HG02610 (cell line): ENCODE data around the gene ABHD8.

Experiments used
- ATAC-seq: cut with Tn5 transposase; IDR thresholded peaks from one replicate; pipeline ENCODE4 v1.9.1; 2021; ENCODE audit warnings: mild to moderate bottlenecking, moderate library complexity; ENCODE audit not compliant: unreplicated experiment

The ABHD8 gene

DNA sequence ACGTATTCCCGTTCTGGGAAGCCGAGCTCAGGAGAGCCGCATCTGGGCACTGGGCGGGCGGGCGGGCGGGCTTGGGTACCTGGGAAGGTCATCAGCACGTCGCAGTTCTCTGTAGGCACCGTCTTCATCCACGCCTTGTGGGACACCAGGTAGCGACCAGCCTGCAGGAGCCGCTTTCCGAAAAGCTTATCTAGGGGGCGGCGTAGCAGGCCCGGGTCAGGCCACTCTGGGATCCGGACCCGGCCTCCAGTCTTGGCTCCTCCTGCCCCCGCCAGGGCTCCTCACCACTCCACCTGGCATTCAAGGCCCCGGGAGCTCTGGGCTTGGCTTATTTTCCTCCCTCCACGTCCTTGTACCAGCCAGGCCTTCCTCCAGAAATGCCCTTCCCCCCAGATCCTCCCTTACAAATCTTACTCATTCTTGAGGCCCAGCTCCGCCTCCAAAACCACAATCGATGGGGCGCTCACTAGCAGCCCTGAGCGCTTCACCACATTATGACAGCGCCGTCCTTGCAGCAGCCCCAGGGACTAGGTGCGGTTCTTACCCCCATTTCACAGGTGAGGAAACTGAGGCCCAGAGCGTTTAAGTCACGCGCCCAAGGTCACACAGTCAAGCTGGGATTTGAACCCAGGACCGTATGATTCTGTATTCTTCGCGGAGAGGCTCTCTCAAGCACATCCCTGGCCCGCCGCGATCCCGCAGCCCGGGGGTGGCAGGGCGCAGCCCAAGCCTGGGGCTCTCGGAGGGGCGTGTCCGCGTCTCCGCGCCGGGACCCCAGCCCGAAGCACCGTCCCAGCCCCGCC is 30.6 kb upstream of the ABHD8 start:
- ATAC-seq = no peak

GRCh38 chr19:17332677-17333581 is 29.7 kb upstream of the ABHD8 start:
- ATAC-seq = no peak

GRCh38 chr19:17332360-17332676 is 29.1 kb upstream of the ABHD8 start:
- ATAC-seq = no peak

- no peak for ATAC-seq
Measured at GRCh38 chr19:17331045-17331558, 27.9 kb upstream of the ABHD8 start.

GRCh38 chr19:17330262-17331044 is 27.2 kb upstream of the ABHD8 start:
- no peak for ATAC-seq

DNA sequence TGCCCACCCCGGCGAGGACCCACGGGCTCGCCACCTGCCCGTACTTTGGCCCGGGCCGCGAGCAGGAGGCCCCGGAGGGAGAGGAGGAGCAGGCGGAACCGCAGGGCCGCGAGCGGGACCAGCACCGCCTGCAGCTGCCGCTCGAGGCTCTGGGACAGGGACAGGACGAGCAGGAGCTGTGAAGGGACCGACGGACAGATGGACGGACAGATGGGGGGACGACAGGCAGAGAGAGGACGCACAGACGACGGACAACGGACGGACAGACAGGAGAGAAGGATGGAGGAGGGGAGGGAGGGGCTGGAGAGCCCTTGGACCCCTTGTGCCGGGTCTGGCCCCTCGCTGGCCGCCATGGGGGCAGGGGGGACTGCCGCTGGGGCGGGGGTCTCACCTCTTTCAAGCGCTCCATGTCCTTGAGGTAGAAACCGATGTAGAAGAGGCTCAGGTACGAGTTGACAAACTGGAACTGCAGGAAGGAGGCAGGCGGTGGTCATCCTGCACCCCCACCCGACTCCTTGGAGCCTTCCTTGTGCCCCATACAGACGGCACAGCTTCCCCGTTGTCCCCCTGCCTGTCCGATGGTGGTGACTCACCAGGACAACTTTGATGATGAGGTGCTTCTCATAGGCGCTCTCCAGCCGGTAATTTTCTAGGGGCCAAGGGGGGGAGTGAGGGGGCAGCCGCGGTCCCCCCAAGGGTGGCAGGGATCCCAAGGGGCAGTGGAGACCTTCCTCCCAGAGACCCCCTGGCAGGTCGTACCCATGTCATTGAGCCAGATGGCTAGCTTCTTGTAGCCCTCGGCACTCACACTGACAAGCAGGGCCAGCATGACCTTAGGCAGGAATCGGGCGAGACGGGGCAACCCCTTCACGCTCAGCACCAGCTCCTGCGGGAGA is 26.4 kb upstream of the ABHD8 start:
- no peak for ATAC-seq

- ATAC-seq = no peak
Measured at GRCh38 chr19:17328517-17329365, 25.5 kb upstream of the ABHD8 start.

GRCh38 chr19:17327654-17328516 is 24.7 kb upstream of the ABHD8 start:
- ATAC-seq = no peak

DNA sequence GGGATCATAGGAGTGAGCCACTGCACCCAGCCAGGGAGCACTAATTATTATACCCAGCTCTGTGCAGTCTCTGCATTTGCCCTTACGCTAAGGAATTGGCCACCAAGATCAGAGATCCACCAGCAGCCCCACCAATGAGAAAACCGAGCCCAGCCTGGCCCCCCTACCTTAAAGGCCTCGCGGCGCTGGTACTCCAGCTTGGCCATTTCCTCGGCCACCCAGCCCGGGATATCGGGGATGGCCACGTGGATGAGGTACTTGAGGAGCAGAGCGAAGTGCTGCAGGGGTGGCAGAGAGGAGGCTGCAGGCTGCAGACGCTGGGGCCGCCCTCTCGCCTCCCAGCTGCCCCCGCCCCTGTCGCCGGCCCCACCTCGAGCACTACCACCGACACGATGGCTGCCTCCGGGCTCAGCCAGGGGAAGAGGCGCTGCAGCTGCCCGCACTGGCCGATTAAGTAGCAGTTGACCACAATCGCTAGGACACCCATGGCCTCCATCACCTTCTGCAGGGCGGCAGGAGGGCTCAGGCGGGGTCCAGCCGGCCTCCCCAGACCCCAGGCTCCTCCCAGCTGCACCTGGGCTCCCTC is 23.9 kb upstream of the ABHD8 start:
- ATAC-seq = no peak

- ATAC-seq = no peak
Measured at GRCh38 chr19:17326595-17326966, 23.4 kb upstream of the ABHD8 start.

DNA sequence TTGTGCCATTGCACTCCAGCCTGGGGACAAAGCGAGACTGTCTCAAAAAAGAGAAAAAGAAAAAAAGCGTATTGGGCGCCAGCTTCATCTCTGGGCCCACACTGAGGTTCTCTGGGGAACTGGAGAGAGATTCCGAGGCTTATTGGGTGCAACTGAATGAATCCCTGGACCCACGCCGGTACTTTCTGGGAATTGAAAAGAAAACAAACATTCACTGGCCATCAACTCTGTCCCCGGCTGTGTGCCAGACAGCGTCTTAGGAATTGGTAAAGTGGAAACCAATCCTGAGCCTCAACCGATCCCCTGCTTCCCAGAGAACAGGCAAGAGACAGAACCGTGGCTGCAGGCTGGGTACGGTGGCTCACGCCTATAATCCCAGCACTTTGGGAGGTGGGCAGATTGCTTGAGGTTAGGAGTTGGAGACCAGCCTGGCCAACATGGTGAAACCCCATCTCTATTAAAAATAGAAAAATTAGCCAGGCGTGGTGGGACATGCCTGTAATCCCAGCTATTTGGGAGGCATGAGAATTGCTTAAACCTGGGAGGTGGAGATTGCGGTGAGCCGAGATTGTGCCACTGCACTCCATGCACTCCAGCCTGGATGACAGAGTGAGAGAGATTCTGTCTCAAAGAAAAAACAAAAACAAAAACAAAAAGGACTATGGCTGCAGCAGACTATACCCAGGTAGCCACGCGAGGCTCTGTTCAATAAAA is 22.8 kb upstream of the ABHD8 start:
- no peak for ATAC-seq

DNA sequence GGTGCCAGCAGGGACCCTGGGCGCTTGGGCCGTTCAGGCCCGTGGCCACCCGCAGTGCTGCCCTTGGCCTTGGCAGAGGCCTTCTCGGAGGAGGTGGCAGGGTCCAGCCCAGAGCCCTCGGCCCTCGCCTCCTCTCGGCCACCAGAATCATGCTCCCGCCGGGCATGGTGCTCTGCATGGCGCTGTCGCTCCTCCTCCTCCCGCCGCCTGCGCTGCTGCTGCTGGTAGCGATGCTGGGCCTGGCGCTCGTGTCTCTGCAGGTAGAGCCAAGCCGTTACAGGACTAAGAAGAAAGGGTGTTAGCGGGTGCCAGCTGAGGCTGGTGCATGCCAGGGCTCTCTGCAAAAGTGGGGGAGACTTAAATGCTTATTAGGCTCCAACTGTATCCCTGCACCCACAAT is 21.9 kb upstream of the ABHD8 start:
- ATAC-seq = no peak

GRCh38 chr19:17324357-17325114 is 21.3 kb upstream of the ABHD8 start:
- no peak for ATAC-seq

DNA sequence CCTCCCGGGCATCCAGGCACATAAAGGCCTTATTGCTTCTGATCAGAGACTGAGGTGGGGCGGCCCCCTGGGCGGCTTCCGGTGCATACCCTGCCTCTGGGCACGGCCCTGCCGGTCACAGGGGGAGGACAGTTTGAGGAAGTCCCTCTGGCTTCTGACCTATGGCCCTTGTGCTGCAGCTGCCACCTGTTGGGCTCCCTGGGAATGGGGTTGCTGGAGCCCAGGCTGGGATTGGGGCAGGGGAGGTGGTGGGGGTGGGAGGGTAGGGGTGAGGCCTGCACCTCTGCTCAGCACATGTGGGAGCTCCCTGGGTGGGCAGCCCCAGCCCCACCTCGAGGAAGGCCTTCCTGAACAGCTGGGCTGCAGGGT is 20.7 kb upstream of the ABHD8 start:
- no peak for ATAC-seq

DNA sequence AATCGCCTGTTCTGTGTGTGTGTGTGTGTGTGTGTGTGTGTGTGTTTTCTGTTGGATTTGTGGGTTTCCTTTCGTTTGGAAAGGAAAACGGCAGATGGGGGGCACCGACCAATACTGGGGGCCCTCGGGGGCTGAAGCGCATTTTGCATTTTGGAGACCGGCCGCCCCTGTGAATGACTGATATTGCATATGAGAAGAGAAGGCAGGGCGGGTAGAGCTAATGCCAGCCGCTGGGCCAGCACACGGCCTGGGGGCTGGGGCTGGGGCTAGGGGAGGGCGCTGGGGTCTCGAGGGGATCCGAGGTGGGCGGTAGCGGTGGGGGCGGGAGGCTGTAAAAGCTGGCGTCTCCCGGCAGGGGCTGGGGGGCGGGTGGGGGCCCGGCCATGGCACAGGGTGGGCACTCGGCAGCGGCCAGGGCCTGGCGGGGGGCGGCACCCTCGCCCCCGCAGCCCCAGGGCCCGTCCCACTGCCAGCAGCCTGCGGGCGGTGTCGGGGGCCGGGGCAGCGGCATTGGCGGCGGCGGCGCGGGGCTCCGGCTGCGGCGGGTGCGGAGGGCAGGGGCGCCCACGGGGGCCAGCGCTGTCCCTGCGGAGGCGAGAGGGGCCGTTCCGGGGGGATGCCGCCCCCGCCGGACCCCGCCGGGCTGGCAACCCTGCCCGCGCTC is 20.2 kb upstream of the ABHD8 start:
- ATAC-seq = no peak

DNA sequence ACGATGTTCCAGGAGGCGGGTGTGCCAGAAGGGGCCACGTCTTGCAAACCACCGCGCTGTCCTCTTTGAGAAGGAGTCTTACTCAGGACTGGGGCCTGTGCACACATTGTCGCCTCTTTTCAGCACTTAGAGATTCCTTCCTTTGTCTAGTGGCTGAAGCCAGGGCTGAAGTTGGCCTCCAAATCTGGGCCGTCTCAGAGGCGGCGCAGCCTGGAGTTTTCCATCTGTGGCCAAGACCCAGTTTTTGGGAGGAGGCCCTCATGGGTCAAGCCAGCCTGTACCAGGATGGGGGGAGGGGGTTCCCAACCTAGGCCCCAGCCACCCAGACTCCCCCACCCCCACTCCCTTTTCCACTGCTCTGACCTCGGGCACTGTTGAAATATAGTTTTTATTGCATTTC is 19.6 kb upstream of the ABHD8 start:
- ATAC-seq = no peak
